ENCODE results near the gene CTDSP1.

Gene CTDSP1

GRCh38 chr2:218403810-218404209, 4.1 kb downstream of the CTDSP1 start:
- no peak for DNase-seq
- H3K27ac ChIP-seq: no peak overlapping the region
- H3K27me3 ChIP-seq (replicated peaks): no peaks in the 10 kb centered on the region
- in situ Hi-C loops (cut with HindIII; ENCODE audit: low pct_ligation_motif_present, low sequenced_read_pairs): loop anchor here (5.0 kb wide), 1 partner anchor 63 kb away; no protein-coding TSS in a partner anchor
- H3K4me3 ChIP-seq (ENCODE audit: low read depth, low read length): no peak overlapping the region
- H3K36me3 ChIP-seq (replicated peaks): peaks cover 20% of the 10 kb centered on the region
- TF ChIP-seq, protein P1, sequence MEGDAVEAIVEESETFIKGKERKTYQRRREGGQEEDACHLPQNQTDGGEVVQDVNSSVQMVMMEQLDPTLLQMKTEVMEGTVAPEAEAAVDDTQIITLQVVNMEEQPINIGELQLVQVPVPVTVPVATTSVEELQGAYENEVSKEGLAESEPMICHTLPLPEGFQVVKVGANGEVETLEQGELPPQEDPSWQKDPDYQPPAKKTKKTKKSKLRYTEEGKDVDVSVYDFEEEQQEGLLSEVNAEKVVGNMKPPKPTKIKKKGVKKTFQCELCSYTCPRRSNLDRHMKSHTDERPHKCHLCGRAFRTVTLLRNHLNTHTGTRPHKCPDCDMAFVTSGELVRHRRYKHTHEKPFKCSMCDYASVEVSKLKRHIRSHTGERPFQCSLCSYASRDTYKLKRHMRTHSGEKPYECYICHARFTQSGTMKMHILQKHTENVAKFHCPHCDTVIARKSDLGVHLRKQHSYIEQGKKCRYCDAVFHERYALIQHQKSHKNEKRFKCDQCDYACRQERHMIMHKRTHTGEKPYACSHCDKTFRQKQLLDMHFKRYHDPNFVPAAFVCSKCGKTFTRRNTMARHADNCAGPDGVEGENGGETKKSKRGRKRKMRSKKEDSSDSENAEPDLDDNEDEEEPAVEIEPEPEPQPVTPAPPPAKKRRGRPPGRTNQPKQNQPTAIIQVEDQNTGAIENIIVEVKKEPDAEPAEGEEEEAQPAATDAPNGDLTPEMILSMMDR (IDR thresholded peaks at IDR 0.05; ENCODE audit: low read depth, low read length, missing control alignments): no peak

DNA sequence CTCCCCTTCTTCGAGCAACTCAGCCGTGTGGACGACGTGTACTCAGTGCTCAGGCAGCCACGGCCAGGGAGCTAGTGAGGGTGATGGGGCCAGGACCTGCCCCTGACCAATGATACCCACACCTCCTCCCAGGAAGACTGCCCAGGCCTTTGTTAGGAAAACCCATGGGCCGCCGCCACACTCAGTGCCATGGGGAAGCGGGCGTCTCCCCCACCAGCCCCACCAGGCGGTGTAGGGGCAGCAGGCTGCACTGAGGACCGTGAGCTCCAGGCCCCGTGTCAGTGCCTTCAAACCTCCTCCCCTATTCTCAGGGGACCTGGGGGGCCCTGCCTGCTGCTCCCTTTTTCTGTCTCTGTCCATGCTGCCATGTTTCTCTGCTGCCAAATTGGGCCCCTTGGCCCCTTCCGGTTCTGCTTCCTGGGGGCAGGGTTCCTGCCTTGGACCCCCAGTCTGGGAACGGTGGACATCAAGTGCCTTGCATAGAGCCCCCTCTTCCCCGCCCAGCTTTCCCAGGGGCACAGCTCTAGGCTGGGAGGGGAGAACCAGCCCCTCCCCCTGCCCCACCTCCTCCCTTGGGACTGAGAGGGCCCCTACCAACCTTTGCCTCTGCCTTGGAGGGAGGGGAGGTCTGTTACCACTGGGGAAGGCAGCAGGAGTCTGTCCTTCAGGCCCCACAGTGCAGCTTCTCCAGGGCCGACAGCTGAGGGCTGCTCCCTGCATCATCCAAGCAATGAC, 4.8 kb downstream of the CTDSP1 start:
- no peak overlapping the region for H3K27ac ChIP-seq
- no peak for DNase-seq
- in situ Hi-C loops (cut with HindIII; ENCODE audit: low pct_ligation_motif_present, low sequenced_read_pairs): loop anchor here (5.0 kb wide), 1 partner anchor 63 kb away; no protein-coding TSS in a partner anchor
- H3K4me3 ChIP-seq (ENCODE audit: low read depth, low read length): no peak overlapping the region
- peaks cover 20% of the 10 kb centered on the region for H3K36me3 ChIP-seq (replicated peaks)
- TF ChIP-seq, protein P1 (IDR thresholded peaks at IDR 0.05; ENCODE audit: low read depth, low read length, missing control alignments): no peak
- H3K27me3 ChIP-seq (replicated peaks): no peaks in the 10 kb centered on the region

DNA sequence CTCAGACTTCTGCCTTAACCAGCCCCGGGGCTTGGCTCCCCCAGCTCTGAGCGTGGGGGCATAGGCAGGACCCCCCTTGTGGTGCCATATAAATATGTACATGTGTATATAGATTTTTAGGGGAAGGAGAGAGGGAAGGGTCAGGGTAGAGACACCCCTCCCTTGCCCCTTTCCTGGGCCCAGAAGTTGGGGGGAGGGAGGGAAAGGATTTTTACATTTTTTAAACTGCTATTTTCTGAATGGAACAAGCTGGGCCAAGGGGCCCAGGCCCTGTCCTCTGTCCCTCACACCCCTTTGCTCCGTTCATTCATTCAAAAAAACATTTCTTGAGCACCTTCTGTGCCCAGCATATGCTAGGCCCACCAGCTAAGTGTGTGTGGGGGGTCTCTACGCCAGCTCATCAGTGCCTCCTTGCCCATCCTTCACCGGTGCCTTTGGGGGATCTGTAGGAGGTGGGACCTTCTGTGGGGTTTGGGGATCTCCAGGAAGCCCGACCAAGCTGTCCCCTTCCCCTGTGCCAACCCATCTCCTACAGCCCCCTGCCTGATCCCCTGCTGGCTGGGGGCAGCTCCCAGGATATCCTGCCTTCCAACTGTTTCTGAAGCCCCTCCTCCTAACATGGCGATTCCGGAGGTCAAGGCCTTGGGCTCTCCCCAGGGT, 5.5 kb downstream of the CTDSP1 start:
- no peaks in the 10 kb centered on the region for H3K27me3 ChIP-seq (replicated peaks)
- TF ChIP-seq, protein P1 (IDR thresholded peaks at IDR 0.05; ENCODE audit: low read depth, low read length, missing control alignments): no peak
- no peak overlapping the region for H3K4me3 ChIP-seq (ENCODE audit: low read depth, low read length)
- no peak for DNase-seq
- in situ Hi-C loops (cut with HindIII; ENCODE audit: low pct_ligation_motif_present, low sequenced_read_pairs): no loop called here
- H3K27ac ChIP-seq: no peak overlapping the region
- peaks cover 20% of the 10 kb centered on the region for H3K36me3 ChIP-seq (replicated peaks)

DNA sequence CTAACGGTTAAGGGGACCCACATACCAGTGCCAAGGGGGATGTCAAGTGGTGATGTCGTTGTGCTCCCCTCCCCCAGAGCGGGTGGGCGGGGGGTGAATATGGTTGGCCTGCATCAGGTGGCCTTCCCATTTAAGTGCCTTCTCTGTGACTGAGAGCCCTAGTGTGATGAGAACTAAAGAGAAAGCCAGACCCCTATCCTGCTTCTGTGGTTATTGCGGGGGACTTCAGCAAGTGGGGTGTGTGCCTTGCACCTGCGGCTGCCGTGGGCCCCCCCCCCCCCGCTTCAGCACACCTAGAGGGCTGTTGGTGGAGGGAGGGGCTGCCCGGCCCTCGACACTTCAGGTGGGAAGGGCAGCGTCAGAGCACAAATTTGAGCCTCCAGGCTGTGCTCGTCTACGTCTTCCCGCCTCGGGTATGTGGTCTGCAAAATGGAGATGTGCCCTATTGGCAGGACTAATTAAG, 6.1 kb downstream of the CTDSP1 start:
- no peak for DNase-seq
- in situ Hi-C loops (cut with HindIII; ENCODE audit: low pct_ligation_motif_present, low sequenced_read_pairs): no loop called here
- TF ChIP-seq, protein P1 (IDR thresholded peaks at IDR 0.05; ENCODE audit: low read depth, low read length, missing control alignments): no peak
- H3K27ac ChIP-seq: peak overlapping the region; percentile 42
- H3K4me3 ChIP-seq (ENCODE audit: low read depth, low read length): peak overlapping the region; percentile 43
- peaks cover 20% of the 10 kb centered on the region for H3K36me3 ChIP-seq (replicated peaks)
- no peaks in the 10 kb centered on the region for H3K27me3 ChIP-seq (replicated peaks)

DNA sequence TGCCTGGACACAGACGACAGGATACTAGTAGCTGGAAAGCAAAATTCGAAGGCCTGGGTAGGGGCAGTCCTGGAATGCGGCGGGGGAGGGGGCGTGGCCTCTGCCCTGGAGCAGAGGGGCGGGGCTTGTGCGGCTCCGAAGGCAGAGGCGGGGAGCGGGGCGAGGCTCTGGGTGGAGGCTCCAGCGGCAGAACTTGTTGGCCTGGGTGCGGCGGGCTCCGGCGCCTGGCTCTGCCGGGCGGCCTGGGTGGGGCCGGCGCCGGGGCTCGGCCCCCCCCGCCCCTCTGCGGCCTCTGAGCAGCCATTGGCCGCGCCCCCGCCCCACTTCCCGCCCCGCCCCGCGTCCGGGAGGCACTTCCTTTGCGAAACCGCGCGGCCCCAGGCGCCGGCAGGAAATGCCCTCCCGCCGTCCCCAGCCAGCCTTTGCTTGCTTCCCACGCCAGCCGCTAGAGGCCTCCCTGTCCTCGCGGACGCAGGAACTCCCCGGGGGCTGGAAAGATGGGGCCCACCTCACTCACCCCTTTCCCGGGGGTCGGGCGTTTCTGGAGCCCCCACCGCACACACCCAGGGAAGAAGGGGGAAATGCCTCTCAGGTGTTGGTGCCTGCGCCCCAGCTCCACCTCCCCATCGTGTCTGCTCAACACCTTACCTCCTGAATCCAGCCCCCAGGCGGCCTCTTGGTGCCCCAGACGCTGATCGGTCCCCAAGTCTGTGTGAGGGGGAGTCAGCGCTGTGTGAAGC, 6.7 kb downstream of the CTDSP1 start:
- peak; percentile 89 for DNase-seq
- Histone ChIP-seq H3K27me3 (replicated peaks) (no peaks in the 10 kb centered on the region), H3K27ac (peak overlapping the region; percentile 50), H3K4me3 (ENCODE audit: low read depth, low read length) (peak overlapping the region; percentile 56), H3K36me3 (replicated peaks) (peaks cover 20% of the 10 kb centered on the region)
- in situ Hi-C loops (cut with HindIII; ENCODE audit: low pct_ligation_motif_present, low sequenced_read_pairs): no loop called here
- TF ChIP-seq, protein P1 (IDR thresholded peaks at IDR 0.05; ENCODE audit: low read depth, low read length, missing control alignments): peak; percentile 86

Measured in brain microvascular endothelial cell (primary cell).